Measurements from ENCODE around the gene SHOC2. TPM values are rescaled to one million over a fixed set of nuclear protein-coding genes. Genes with fewer than 3 reads are reported as not detected.

Gene SHOC2
- total RNA-seq, result 100 to 1,000 TPM in 1 of 4 donors, 10 to 100 TPM in 3; 57.3 to 125 (median 73.4) TPM

GRCh38 chr10:110919349-110919931, at the start of gene SHOC2:
SHOC2 (plus strand) TSS chr10:110919604; CDS start chr10:110964359, 44,755 bp downstream.
- in situ Hi-C loops (cut with MboI; ENCODE audit: low pct_ligation_motif_present in 1 of 4, low pct_unique_long_range_greater_than_20kb in 1 of 4, low sequenced_read_pairs in 3 of 4) (loop anchor here in 2 of 4 donors (25.0 kb wide), 2 partner anchors 307 to 332 kb away; no protein-coding TSS in a partner anchor), intact Hi-C loops (cut with DNase I; ENCODE audit: low total_unique reads) (no loop called here)
- TF ChIP-seq EP300 (IDR thresholded peaks at IDR 0.05; ENCODE audit: low read depth), result no peak
- peak; percentile 86 to 94 (median 91) for TF ChIP-seq POLR2AphosphoS5 (IDR thresholded peaks at IDR 0.05)
- TF ChIP-seq, protein P1, sequence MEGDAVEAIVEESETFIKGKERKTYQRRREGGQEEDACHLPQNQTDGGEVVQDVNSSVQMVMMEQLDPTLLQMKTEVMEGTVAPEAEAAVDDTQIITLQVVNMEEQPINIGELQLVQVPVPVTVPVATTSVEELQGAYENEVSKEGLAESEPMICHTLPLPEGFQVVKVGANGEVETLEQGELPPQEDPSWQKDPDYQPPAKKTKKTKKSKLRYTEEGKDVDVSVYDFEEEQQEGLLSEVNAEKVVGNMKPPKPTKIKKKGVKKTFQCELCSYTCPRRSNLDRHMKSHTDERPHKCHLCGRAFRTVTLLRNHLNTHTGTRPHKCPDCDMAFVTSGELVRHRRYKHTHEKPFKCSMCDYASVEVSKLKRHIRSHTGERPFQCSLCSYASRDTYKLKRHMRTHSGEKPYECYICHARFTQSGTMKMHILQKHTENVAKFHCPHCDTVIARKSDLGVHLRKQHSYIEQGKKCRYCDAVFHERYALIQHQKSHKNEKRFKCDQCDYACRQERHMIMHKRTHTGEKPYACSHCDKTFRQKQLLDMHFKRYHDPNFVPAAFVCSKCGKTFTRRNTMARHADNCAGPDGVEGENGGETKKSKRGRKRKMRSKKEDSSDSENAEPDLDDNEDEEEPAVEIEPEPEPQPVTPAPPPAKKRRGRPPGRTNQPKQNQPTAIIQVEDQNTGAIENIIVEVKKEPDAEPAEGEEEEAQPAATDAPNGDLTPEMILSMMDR (IDR thresholded peaks at IDR 0.05), result peak in 1 of 5 experiments; percentile 25
- TF ChIP-seq POLR2A (IDR thresholded peaks at IDR 0.05), result peak; percentile 57
- H3K27me3 ChIP-seq, result no peaks in the 10 kb centered on the region
- H3K4me1 ChIP-seq, result peaks cover 16 to 49% (median 29%) of the 10 kb centered on the region in 4 donors
- peak within 1 kb of the TSS; percentile 86 to 92 (median 88) for H3K4me3 ChIP-seq
- peak; percentile 99 for DNase-seq
- no peaks in the 10 kb centered on the region for H3K9me3 ChIP-seq
- no peaks in the 10 kb centered on the region for H3K36me3 ChIP-seq
- peak within 1 kb of the TSS; percentile 98 to 100 (median 98) for H3K27ac ChIP-seq
- WGBS, 2 donors (ENCODE audit: low coverage in 1 of 2), result 1% methylated on average over 26 of the region's 61 CpGs; no CpG with 5 or more reads in 1 of the 2 donors

GRCh38 chr10:110870823-110871297, 48.5 kb upstream of the SHOC2 start:
- Histone ChIP-seq H3K36me3 (no peaks in the 10 kb centered on the region), H3K27ac (peak overlapping the region; percentile 99 to 100 (median 99)), H3K4me1 (peaks cover 19 to 71% (median 43%) of the 10 kb centered on the region in 4 donors), H3K27me3 (no peaks in the 10 kb centered on the region), H3K4me3 (peak overlapping the region in 3 of 4 donors; percentile 79 to 97 (median 85)), H3K9me3 (no peaks in the 10 kb centered on the region)
- 73 to 93% methylated on average over 3 to 13 of the region's 13 CpGs for WGBS, 2 donors (ENCODE audit: low coverage in 1 of 2)
- intact Hi-C loops (cut with DNase I; ENCODE audit: low total_unique reads), result loop anchor here (10.0 kb wide), 1 partner anchor 46 kb away; no protein-coding TSS in a partner anchor
- TF ChIP-seq POLR2AphosphoS5 (IDR thresholded peaks at IDR 0.05) (no peak), EP300 (IDR thresholded peaks at IDR 0.05; ENCODE audit: low read depth) (no peak), POLR2A (IDR thresholded peaks at IDR 0.05) (no peak)
- DNase-seq, result no peak
- in situ Hi-C loops (cut with MboI; ENCODE audit: low pct_ligation_motif_present in 1 of 4, low pct_unique_long_range_greater_than_20kb in 1 of 4, low sequenced_read_pairs in 3 of 4), result no loop called here

- intact Hi-C loops (cut with DNase I; ENCODE audit: low total_unique reads), result loop anchor here (10.0 kb wide), 1 partner anchor 47 kb away; no protein-coding TSS in a partner anchor
- peak; percentile 100 for DNase-seq
- Histone ChIP-seq H3K36me3 (peaks cover 0 to 3% (median 0%) of the 10 kb centered on the region in 4 donors), H3K9me3 (no peaks in the 10 kb centered on the region), H3K27me3 (no peaks in the 10 kb centered on the region), H3K4me3 (peak within 1 kb of the TSS; percentile 79 to 97 (median 88)), H3K4me1 (peaks cover 14 to 71% (median 42%) of the 10 kb centered on the region in 4 donors), H3K27ac (peak within 1 kb of the TSS; percentile 99 to 100 (median 99))
- TF ChIP-seq POLR2AphosphoS5 (IDR thresholded peaks at IDR 0.05) (peak; percentile 96 to 99 (median 99)), POLR2A (IDR thresholded peaks at IDR 0.05) (peak; percentile 99), EP300 (IDR thresholded peaks at IDR 0.05; ENCODE audit: low read depth) (no peak)
- TF ChIP-seq, protein P1 (IDR thresholded peaks at IDR 0.05), result no peak
- in situ Hi-C loops (cut with MboI; ENCODE audit: low pct_ligation_motif_present in 1 of 4, low pct_unique_long_range_greater_than_20kb in 1 of 4, low sequenced_read_pairs in 3 of 4), result no loop called here
- 0 to 1% methylated on average over 1 to 47 of the region's 47 CpGs for WGBS, 2 donors (ENCODE audit: low coverage in 1 of 2)
These were observed 47.9 kb upstream of the SHOC2 start, which contains the start of gene PDCD4 for GRCh38 chr10:110871298-110872084. PDCD4 (plus strand) TSS chr10:110871928; CDS start chr10:110876028, 4,100 bp downstream.

GRCh38 chr10:110872145-110872983, 47.0 kb upstream of the SHOC2 start:
- in situ Hi-C loops (cut with MboI; ENCODE audit: low pct_ligation_motif_present in 1 of 4, low pct_unique_long_range_greater_than_20kb in 1 of 4, low sequenced_read_pairs in 3 of 4), result no loop called here
- peak; percentile 75 for DNase-seq

More at GRCh38 chr10:110872145-110872983, 47.0 kb upstream of the SHOC2 start:
- intact Hi-C loops (cut with DNase I; ENCODE audit: low total_unique reads), result loop anchor here (10.0 kb wide), 1 partner anchor 48 kb away; no protein-coding TSS in a partner anchor
- WGBS, 2 donors (ENCODE audit: low coverage in 1 of 2), result 0% methylated on average over 9 to 38 of the region's 70 CpGs
- no peaks in the 10 kb centered on the region for H3K27me3 ChIP-seq
- H3K4me3 ChIP-seq, result peak overlapping the region; percentile 79 to 97 (median 88)
- H3K27ac ChIP-seq, result peak overlapping the region; percentile 99 to 100 (median 99)
- peaks cover 0 to 11% (median 0%) of the 10 kb centered on the region in 4 donors for H3K36me3 ChIP-seq
- peaks cover 11 to 71% (median 40%) of the 10 kb centered on the region in 4 donors for H3K4me1 ChIP-seq
- TF ChIP-seq POLR2A (IDR thresholded peaks at IDR 0.05), result no peak
- TF ChIP-seq, protein P1 (IDR thresholded peaks at IDR 0.05), result peak in 1 of 5 experiments; percentile 12
- no peak for TF ChIP-seq EP300 (IDR thresholded peaks at IDR 0.05; ENCODE audit: low read depth)
- TF ChIP-seq POLR2AphosphoS5 (IDR thresholded peaks at IDR 0.05), result peak in 2 of 3 donors; percentile 49 to 53
- no peaks in the 10 kb centered on the region for H3K9me3 ChIP-seq

Measured in transverse colon (tissue), 4 donors.